ENCODE data around the gene SLC51B.
"Not testable (repeated sequence)": the region's sequence is repeated elsewhere in the genome, so short reads cannot be mapped to it uniquely, and the experiment has no call there.

The SLC51B gene

DNA sequence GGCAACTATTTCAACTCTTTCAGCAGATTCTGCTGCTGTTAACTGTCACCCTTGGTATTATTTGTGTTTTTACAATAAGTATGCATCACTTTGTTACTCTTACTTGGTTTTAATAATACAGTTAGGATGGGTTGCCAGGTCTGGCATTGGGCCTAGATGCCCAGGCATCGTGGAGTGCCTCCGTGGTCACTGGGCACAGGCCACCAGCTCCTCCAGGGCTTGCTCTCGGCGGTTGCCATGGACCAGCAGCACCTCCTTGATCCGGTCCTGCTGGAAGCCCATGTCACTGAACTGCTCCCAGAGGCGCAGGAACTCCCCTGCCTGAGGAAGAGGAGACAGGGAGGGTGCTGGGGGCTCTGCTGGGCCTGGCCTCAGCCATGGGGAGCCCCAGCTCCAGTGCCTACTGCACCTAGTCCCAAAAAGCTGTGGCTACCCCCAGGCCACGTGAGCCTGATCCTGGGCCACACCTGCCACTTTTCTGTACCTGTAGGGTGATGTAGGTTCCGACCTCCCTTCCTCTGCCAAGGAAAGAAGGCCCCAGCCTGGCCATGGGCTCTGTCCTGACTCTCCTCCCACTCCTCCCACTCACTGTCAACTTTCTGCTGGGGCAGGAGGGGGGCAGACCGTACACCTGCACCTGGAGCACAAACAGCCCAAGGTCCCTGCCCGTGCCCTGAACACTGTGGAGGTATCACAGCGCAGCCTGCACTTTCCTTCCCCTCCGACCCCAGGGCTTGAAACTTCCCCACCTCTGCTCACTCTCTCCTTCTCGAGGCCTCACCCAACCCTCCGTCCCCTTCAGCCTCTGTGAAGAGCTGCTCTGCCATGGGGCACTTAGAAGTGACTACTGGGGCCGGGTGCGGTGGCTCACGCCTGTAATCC is 48.0 kb downstream of the SLC51B start:
- H3K4me3 ChIP-seq (ENCODE audit: insufficient read length, low read depth) = no peak overlapping the region
- no peak overlapping the region for H3K9ac ChIP-seq (ENCODE audit: insufficient read length, low read depth)
- peaks cover 21% of the 10 kb centered on the region for H3K4me1 ChIP-seq (ENCODE audit: insufficient read depth, insufficient read length)
- no peaks in the 10 kb centered on the region for H3K9me3 ChIP-seq (ENCODE audit: insufficient read depth, low read length)
- no peak for TF ChIP-seq YY1 (IDR thresholded peaks at IDR 0.05; ENCODE audit: insufficient read depth, insufficient read length)
- no peak for TF ChIP-seq ZNF274 (IDR thresholded peaks at IDR 0.05; ENCODE audit: low read depth, low read length)
- no peak for TF ChIP-seq SUZ12 (IDR thresholded peaks at IDR 0.05; ENCODE audit: extremely low read depth, insufficient read depth, insufficient read length)
- H3K27me3 ChIP-seq (ENCODE audit: insufficient read depth, insufficient read length) = no peaks in the 10 kb centered on the region
- no peaks in the 10 kb centered on the region for H3K36me3 ChIP-seq (ENCODE audit: insufficient read depth, insufficient read length, low read length)
- no peak for DNase-seq (ENCODE audit: low read depth, low spot score)

DNA sequence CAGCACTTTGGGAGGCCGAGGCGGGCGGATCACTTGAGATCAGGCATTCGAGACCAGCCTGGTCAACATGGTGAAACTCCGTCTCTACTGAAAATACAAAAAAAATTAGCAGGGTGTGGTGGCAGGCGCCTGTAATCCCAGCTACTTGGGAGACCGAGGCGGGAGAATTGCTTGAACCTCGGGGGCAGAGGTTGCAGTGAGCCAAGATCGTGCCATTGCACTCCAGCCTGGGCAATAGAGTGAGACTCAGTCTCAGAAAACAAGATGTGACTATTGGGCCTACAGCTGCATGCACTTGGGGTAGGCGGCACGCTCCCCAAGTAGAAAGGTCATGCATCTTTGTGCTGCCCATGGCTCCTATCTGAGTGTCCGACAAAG is 48.6 kb downstream of the SLC51B start:
- H3K36me3 ChIP-seq (ENCODE audit: insufficient read depth, insufficient read length, low read length); H3K9me3 ChIP-seq (ENCODE audit: insufficient read depth, low read length); H3K9ac ChIP-seq (ENCODE audit: insufficient read length, low read depth); DNase-seq (ENCODE audit: low read depth, low spot score); H3K27me3 ChIP-seq (ENCODE audit: insufficient read depth, insufficient read length); H3K4me3 ChIP-seq (ENCODE audit: insufficient read length, low read depth): not testable (repeated sequence)
- H3K4me1 ChIP-seq (ENCODE audit: insufficient read depth, insufficient read length) = peaks cover 14% of the 10 kb centered on the region

DNA sequence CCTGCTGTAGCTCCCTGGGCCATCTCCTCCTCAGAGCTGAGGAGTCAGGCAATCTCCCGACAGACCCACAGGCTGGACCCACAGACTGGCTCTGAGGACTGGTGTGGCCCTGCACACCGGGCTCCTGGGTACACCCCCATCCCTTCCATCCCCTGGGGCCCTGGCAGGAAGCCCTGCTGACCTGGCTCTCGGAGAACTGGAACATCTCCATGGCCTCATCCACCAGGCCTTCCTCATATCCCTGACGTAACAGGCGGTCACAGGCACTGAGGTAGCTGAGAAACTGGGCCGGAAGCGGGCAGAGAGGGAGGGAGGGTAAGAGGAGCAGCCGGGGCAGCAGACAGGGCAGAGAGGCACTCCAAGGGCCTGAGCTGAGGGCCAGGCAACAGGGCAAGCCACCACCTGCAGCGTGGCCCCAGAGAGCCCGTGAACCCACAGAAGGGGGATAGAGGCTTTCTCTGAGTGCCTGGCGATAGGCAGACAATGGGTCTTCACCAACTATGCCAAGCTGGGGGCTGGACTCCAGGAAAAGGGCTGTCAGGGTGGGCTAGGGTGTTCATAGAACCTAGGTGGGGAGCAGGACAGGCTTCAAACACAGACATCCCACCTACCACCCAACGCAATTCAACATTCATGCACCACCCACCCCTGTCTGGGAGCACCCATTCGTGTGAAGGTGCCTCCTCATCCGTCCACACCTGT is 49.3 kb downstream of the SLC51B start:
- H3K36me3 ChIP-seq (ENCODE audit: insufficient read depth, insufficient read length, low read length) = peaks cover 13% of the 10 kb centered on the region
- no peak overlapping the region for H3K9ac ChIP-seq (ENCODE audit: insufficient read length, low read depth)
- no peaks in the 10 kb centered on the region for H3K27me3 ChIP-seq (ENCODE audit: insufficient read depth, insufficient read length)
- DNase-seq (ENCODE audit: low read depth, low spot score) = no peak
- no peak for TF ChIP-seq SUZ12 (IDR thresholded peaks at IDR 0.05; ENCODE audit: extremely low read depth, insufficient read depth, insufficient read length)
- TF ChIP-seq ZNF274 (IDR thresholded peaks at IDR 0.05; ENCODE audit: low read depth, low read length) = no peak
- TF ChIP-seq YY1 (IDR thresholded peaks at IDR 0.05; ENCODE audit: insufficient read depth, insufficient read length) = no peak
- H3K4me3 ChIP-seq (ENCODE audit: insufficient read length, low read depth) = no peak overlapping the region
- H3K4me1 ChIP-seq (ENCODE audit: insufficient read depth, insufficient read length) = peaks cover 11% of the 10 kb centered on the region
- H3K9me3 ChIP-seq (ENCODE audit: insufficient read depth, low read length) = no peaks in the 10 kb centered on the region

DNA sequence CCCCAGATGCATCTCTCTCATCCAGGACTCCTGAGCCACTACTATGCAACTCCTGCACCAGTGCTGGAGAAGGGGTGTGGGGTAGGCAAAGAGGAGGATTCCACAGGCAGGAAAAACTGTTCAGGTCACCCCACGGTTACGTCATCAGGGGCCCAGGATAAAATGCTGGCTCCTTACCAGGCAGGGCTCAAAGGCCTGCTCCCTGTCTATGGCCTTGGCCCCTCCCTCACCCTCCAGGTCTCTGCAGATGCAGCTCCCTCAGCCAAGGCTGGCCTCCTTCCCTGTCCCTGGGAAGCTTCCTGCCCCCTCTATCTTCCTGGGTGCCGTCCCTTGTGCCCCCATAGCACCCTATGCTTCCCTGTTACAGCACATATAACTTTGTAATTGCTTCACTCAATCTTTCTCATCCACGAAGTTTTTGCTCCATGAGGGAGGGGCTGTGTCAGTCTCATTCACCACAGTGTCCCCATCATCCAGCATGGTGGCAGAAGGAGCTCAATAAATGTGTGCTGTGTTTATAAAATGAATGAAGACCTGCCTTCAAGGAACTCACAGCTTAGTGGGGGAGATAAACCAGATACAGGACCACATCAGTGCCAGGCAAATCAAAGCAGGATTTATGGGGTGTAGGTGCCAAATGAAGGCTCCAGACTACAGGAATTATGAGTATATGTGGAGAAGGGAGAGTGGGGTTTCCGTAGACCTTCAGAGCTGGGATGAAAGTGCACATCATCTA is 50.0 kb downstream of the SLC51B start:
- no peak for DNase-seq (ENCODE audit: low read depth, low spot score)
- Histone ChIP-seq H3K9me3 (ENCODE audit: insufficient read depth, low read length) (no peaks in the 10 kb centered on the region), H3K36me3 (ENCODE audit: insufficient read depth, insufficient read length, low read length) (peaks cover 16% of the 10 kb centered on the region), H3K27me3 (ENCODE audit: insufficient read depth, insufficient read length) (no peaks in the 10 kb centered on the region), H3K4me3 (ENCODE audit: insufficient read length, low read depth) (no peak overlapping the region), H3K9ac (ENCODE audit: insufficient read length, low read depth) (no peak overlapping the region), H3K4me1 (ENCODE audit: insufficient read depth, insufficient read length) (peaks cover 10% of the 10 kb centered on the region)
- TF ChIP-seq YY1 (IDR thresholded peaks at IDR 0.05; ENCODE audit: insufficient read depth, insufficient read length) (no peak), ZNF274 (IDR thresholded peaks at IDR 0.05; ENCODE audit: low read depth, low read length) (no peak), SUZ12 (IDR thresholded peaks at IDR 0.05; ENCODE audit: extremely low read depth, insufficient read depth, insufficient read length) (no peak)

DNA sequence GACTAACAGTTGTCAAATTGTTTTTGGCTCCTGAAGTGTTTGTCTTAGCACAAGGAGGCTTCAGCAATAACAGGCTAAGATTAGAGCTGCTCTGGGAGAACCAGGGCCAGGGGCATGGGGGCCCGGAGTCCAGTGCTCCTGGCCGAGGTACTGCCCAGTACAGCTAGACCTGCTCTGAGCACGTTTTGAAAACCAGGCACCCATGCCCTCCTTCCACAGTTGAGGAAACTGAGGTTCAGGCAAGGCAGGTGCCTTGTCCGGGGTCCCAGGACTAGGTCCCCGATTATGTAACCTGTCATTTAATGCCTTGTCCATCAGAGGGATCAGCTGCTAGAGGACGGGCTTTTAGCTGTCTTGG is 50.5 kb downstream of the SLC51B start:
- no peak for TF ChIP-seq ZNF274 (IDR thresholded peaks at IDR 0.05; ENCODE audit: low read depth, low read length)
- no peak for TF ChIP-seq SUZ12 (IDR thresholded peaks at IDR 0.05; ENCODE audit: extremely low read depth, insufficient read depth, insufficient read length)
- TF ChIP-seq YY1 (IDR thresholded peaks at IDR 0.05; ENCODE audit: insufficient read depth, insufficient read length) = no peak
- peaks cover 10% of the 10 kb centered on the region for H3K4me1 ChIP-seq (ENCODE audit: insufficient read depth, insufficient read length)
- H3K36me3 ChIP-seq (ENCODE audit: insufficient read depth, insufficient read length, low read length) = peaks cover 16% of the 10 kb centered on the region
- H3K9me3 ChIP-seq (ENCODE audit: insufficient read depth, low read length) = no peaks in the 10 kb centered on the region
- H3K9ac ChIP-seq (ENCODE audit: insufficient read length, low read depth) = no peak overlapping the region
- no peak overlapping the region for H3K4me3 ChIP-seq (ENCODE audit: insufficient read length, low read depth)
- no peaks in the 10 kb centered on the region for H3K27me3 ChIP-seq (ENCODE audit: insufficient read depth, insufficient read length)
- DNase-seq (ENCODE audit: low read depth, low spot score) = no peak

DNA sequence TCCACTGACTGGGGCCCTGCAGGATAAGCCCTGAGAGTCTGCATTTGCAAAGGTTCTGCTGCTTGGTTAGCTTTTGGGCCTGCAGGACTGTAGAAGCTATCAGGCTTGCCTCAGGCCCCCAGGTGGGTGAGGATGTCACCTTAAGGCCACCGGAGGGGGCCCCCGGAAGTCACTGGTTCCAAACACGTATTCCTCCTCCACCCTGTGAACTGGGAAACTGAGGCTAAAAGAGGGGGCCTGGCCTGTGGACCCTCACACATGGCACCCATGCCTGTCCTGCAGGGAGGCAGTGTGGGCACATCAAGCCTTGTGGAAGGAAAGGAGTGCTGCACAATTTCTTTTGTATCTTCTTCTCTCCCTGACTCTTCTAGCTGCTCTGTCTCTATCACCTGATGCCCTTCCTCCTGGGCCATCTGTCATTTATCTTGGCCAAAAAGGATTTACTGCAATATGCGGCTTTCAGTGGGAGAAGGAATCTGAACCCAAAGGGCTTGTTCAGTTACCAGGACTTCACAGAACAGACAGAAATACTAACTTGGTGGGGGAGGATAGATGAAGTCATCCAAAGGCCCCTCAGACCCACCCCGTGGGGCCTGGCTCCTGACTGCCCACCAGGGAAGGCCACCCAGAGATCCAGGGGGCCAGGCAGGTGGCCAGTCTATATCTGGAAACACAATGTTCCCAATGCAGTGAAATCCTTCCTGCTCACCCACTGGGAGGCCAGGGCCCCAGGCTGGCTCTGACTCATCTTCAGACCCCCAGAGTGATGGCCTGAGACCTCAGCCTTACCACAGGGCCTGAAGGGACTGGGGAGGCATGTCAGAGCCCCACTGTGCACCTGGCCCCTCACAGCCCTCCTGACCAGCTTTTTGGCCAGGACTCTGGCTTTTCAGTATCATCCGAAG is 51.5 kb downstream of the SLC51B start:
- Histone ChIP-seq H3K36me3 (ENCODE audit: insufficient read depth, insufficient read length, low read length) (peaks cover 16% of the 10 kb centered on the region), H3K9me3 (ENCODE audit: insufficient read depth, low read length) (no peaks in the 10 kb centered on the region), H3K4me3 (ENCODE audit: insufficient read length, low read depth) (no peak overlapping the region), H3K27me3 (ENCODE audit: insufficient read depth, insufficient read length) (no peaks in the 10 kb centered on the region), H3K4me1 (ENCODE audit: insufficient read depth, insufficient read length) (peaks cover 10% of the 10 kb centered on the region), H3K9ac (ENCODE audit: insufficient read length, low read depth) (no peak overlapping the region)
- TF ChIP-seq YY1 (IDR thresholded peaks at IDR 0.05; ENCODE audit: insufficient read depth, insufficient read length) (no peak), ZNF274 (IDR thresholded peaks at IDR 0.05; ENCODE audit: low read depth, low read length) (no peak), SUZ12 (IDR thresholded peaks at IDR 0.05; ENCODE audit: extremely low read depth, insufficient read depth, insufficient read length) (no peak)
- DNase-seq (ENCODE audit: low read depth, low spot score) = no peak
